WERI-Rb-1 (cell line): Measurements from ENCODE around the gene CCDC137.
"Not testable (repeated sequence)": the region's sequence is repeated elsewhere in the genome, so short reads cannot be mapped to it uniquely, and the experiment has no call there.

Experiments
- DNase-seq: peaks from one replicate; pipeline ENCODE4 v3.0.0-alpha.2; 2020
- H3K27ac ChIP-seq: fragments of 250-450 bp; sonication (Bioruptor Pico); 2 replicates; pipeline ENCODE4 v1.5.1; 2020; ENCODE audit warnings: mild to moderate bottlenecking, moderate library complexity
- H3K27me3 ChIP-seq: fragments of 250-450 bp; sonication (Bioruptor Pico); 2 replicates; pipeline ENCODE4 v1.5.1; 2021; ENCODE audit warnings: mild to moderate bottlenecking, low read depth, moderate library complexity; ENCODE audit not compliant: insufficient read depth, severe bottlenecking
- H3K36me3 ChIP-seq: fragments of 250-450 bp; sonication (Bioruptor Pico); 2 replicates; pipeline ENCODE4 v1.5.1; 2020; ENCODE audit warnings: mild to moderate bottlenecking, moderate library complexity
- H3K4me3 ChIP-seq: 2 replicates; pipeline ENCODE4 v1.5.1; 2011; ENCODE audit warnings: low read depth, mild to moderate bottlenecking, control low read depth, low read length
- H3K9me3 ChIP-seq: fragments of 250-450 bp; sonication (Bioruptor Pico); 2 replicates; pipeline ENCODE4 v1.5.1; 2021; ENCODE audit warnings: mild to moderate bottlenecking, moderate library complexity; ENCODE audit not compliant: severe bottlenecking
- TF ChIP-seq, protein P1 (sequence below): IDR thresholded peaks from 2 replicates; pipeline ENCODE4 v1.5.1; 2011; ENCODE audit warnings: low read depth, mild to moderate bottlenecking, control low read depth, inconsistent platforms, low read length

Gene CCDC137

DNA sequence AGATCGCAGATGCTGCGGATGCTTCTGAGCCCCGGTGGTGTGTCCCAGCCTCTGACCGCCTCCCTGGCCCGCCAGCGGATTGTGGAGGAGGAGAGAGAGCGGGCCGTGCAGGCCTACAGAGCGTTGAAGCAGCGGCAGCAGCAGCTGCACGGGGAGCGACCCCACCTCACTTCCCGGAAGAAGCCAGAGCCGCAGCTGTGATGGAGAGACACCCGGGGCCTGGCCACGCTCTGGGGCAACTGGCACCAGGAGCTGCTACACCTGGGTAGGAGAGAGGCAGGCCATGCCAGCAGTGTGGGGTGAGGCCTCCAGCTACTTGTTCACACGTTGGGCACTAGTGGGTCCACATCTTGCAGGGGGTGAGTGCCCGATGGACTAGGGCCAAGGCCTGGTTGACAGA is 6.0 kb downstream of the CCDC137 start:
- Histone ChIP-seq H3K36me3 (peaks cover 82% of the 10 kb centered on the region), H3K27me3 (no peaks in the 10 kb centered on the region), H3K9me3 (no peaks in the 10 kb centered on the region), H3K4me3 (no peak overlapping the region), H3K27ac (no peak overlapping the region)
- DNase-seq = no peak
- TF ChIP-seq, protein P1, sequence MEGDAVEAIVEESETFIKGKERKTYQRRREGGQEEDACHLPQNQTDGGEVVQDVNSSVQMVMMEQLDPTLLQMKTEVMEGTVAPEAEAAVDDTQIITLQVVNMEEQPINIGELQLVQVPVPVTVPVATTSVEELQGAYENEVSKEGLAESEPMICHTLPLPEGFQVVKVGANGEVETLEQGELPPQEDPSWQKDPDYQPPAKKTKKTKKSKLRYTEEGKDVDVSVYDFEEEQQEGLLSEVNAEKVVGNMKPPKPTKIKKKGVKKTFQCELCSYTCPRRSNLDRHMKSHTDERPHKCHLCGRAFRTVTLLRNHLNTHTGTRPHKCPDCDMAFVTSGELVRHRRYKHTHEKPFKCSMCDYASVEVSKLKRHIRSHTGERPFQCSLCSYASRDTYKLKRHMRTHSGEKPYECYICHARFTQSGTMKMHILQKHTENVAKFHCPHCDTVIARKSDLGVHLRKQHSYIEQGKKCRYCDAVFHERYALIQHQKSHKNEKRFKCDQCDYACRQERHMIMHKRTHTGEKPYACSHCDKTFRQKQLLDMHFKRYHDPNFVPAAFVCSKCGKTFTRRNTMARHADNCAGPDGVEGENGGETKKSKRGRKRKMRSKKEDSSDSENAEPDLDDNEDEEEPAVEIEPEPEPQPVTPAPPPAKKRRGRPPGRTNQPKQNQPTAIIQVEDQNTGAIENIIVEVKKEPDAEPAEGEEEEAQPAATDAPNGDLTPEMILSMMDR = no peak

DNA sequence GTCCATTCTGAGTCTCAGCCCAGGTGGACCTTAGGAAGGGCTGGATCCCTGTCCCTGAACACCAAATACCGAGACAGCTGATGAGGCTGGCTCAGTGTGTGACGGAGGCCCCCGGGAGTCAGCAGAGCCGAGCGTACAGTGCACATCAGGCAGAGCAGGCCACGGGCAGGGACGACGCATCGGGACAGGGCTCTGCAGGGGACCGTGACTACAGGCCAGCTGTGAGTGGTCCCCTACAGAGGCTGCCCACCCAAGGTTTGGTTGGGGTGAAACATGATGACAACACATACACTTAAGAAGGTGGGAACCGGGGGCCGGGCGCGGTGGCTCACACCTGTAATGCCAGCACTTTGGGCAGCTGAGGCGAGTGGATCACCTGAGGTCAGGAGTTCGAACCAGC is 6.4 kb downstream of the CCDC137 start:
- Histone ChIP-seq H3K27ac (no peak overlapping the region), H3K9me3 (no peaks in the 10 kb centered on the region), H3K4me3 (no peak overlapping the region), H3K36me3 (peaks cover 77% of the 10 kb centered on the region), H3K27me3 (no peaks in the 10 kb centered on the region)
- no peak for DNase-seq
- TF ChIP-seq, protein P1 = no peak

DNA sequence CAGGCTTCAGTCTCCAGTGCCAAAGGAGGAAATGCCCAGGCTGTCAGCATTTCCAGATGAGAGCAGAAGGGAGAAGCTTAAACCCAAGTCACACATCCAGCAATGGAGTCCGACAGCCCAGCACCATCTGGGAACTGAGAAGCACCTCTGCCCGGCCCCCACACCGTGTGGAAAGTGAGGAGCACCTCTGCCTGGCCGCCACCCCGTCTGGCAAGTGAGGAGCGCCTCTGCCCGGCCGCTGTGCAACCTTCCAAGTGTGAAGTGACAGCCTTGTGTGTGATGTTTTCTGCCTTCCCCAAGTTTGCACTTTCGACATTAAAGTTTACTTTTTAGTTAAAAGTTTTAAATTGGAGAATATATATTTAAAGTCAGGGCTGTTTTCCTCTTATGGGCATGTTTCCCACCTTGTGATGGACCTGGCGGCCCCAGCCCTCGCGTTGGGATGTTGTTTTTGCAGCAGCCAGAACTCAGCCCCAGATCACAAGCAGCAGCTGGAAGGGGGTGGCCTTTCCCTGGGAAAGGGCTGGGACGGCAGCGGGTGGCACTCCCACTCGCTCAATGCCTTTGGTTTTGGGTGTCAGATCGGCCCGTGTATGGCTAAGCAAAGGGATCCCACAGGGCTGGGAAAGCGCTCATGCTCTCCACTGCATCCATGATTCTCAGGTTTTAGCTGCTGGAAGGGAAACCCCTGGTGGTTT is 7.2 kb downstream of the CCDC137 start:
- Histone ChIP-seq H3K36me3 (peaks cover 70% of the 10 kb centered on the region), H3K9me3 (no peaks in the 10 kb centered on the region), H3K27me3 (no peaks in the 10 kb centered on the region), H3K4me3 (no peak overlapping the region), H3K27ac (no peak overlapping the region)
- TF ChIP-seq, protein P1 = no peak
- DNase-seq = no peak

DNA sequence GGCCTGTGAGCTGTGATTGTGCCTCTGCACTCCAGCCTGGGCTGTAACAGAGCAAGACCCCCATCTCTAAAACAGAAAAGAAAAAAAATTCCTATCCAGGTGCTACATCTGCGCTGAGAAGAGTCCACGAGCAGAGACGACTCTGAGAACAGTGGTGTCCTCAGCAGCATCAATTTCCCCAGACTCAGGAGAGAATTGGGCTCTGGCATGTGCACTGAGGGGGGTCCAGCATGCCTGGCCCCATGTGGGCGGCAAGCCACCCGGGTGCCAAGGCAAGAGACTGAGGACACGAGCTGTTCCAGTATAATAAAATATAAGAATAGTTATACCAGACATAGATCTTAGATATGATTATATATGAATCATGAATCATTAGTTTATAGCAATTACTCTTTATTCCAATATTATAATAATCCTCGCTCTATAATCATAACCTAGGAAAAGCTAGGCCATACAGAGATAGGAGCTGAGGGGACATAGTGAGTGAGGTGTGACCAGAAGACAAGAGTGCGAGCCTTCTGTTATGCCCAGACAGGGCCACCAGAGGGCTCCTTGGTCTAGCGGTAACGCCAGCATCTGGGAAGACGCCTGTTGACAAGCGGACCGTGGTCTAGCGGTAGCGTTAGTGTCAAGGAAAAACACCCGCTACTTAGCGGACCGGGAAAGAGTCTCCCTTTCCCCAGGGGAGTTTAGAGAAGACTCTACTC is 9.1 kb downstream of the CCDC137 start:
- DNase-seq = peak; percentile 66
- H3K27ac ChIP-seq = peak overlapping the region; percentile 30; the same call in 1 of the 2 replicates
- TF ChIP-seq, protein P1 = peak; percentile 68
- H3K4me3 ChIP-seq, H3K27me3 ChIP-seq, H3K9me3 ChIP-seq: not testable (repeated sequence)
- peaks cover 51% of the 10 kb centered on the region for H3K36me3 ChIP-seq

DNA sequence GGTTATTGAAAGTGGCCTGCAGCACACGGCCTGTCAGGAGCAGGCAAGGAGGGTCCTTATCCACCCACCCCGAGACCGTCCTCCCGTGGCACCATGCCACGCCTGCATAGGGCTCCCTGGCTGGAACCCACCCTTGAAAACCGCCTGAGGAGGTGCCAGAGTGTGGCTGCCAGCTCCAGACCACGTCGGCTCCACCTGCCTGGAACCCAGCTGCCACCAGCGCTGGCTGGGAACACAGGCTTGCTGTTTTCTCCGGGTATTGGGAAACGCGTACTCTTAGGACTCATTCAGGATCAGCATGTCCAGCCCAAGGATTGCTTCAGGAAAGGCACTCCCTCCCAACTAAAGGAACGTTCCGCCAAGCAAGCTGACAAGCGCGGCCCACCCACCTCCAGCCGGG is 10.4 kb downstream of the CCDC137 start:
- Histone ChIP-seq H3K9me3 (no peaks in the 10 kb centered on the region), H3K27me3 (no peaks in the 10 kb centered on the region), H3K27ac (no peak overlapping the region), H3K36me3 (peaks cover 51% of the 10 kb centered on the region), H3K4me3 (no peak overlapping the region)
- TF ChIP-seq, protein P1 = no peak
- no peak for DNase-seq
